HG02840 (cell line): ENCODE data around the gene RFX7.

Experiments
- ATAC-seq: cut with Tn5 transposase; IDR thresholded peaks from one replicate; pipeline ENCODE4 v1.9.1; 2021; ENCODE audit warnings: mild to moderate bottlenecking, moderate library complexity, moderate number of reproducible peaks; ENCODE audit not compliant: unreplicated experiment, low FRiP score

The RFX7 gene

DNA sequence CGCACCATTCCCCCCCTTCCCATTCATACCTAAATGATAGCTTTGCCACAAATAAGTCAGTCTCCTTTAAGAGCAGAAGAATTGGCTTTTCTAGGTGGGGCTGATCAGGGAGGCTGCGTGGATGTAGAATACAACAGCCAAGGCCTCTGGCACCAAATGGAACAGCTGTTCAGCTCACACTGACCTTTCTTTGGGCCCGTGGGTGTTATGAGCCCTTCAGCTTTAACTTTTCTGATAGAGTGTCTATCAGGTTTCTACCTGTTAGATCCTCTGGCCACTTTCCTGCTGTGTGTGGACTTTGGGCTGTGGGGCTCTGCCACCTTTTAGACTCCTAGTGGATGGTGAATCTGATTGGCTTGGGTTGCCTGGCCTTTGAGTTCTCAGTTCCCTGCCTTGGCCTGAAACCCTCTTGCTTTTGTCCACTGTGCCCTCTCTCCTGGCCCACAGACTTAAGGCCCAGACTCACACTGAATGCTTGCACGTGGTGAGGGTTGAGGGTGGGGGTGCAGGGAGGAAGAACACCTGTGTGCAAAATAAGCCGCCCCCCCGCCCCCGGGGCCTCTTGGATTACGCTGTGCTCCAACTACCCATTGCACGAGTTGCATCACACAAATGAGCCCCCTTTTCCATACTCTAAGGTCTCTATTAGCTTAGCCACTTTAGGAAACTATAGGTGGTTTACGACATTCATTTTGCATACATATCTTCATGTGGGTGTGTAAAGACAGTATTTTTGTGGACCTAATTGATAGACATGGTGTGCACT is 1.3 kb upstream of the RFX7 start:
- ATAC-seq, result no peak

DNA sequence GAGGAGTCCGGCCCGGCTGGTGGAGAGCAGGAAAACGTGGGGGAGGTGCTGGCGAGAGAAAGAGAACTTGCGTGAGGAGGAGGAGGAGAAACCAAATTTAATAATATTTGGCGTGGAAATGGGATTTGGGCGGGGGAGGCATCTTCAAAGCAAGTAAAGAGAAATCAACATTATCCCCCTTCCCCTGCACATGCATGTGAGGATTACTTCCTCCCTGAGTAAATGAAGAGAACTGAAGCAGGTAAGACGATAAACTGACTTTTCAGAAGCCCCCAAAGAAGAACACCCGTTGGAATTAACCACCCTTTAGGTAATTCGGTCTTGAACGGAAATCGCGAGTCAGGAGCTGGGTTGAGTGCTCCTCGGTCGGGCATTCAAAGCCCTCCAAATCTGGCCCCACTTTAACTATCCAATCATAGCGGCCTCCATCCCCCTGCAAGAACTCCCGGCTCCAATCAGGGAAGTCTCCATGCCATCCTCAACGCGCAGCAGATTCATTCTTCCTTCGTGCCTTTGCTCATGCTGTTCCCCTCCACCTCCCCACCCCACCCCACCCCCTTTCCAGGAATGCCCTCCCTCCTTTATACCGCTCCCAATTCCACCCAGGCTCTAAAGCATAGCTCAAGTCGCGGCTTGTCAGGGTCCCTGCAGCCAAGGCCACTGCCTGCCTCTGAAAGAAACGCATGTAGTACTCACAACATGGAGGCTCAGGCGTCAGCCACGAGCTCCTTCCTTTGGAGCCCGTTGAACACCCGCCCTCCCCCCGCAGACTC is 545 bp upstream of the RFX7 start:
- no peak for ATAC-seq

DNA sequence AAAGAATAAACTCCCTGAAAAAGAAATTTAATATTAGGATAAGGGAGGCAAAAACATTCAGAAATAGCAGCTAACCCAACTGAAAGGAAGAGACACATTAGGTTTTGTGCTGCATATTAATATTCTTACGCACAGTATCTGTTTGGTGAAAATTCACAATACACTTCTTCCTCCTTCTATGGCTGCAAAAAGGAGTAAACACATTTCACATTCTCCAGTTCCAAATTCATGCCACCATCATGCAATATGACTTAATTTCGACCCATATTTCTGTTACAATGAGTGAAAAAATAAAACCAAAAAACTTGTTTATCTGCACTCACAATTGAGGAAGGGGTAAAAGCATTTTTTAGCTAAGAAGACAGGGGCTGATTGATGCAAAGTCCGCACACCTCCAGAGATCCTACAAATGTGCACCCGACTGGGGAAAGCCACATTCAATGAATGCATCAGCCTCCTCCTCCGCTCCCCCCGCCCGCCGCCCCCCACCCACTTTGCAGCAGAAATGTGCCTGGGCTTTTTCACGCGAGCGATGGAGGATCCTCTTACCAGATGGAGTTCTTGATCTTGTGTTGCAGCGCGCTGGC is 1.0 kb downstream of the RFX7 start:
- ATAC-seq, result no peak

DNA sequence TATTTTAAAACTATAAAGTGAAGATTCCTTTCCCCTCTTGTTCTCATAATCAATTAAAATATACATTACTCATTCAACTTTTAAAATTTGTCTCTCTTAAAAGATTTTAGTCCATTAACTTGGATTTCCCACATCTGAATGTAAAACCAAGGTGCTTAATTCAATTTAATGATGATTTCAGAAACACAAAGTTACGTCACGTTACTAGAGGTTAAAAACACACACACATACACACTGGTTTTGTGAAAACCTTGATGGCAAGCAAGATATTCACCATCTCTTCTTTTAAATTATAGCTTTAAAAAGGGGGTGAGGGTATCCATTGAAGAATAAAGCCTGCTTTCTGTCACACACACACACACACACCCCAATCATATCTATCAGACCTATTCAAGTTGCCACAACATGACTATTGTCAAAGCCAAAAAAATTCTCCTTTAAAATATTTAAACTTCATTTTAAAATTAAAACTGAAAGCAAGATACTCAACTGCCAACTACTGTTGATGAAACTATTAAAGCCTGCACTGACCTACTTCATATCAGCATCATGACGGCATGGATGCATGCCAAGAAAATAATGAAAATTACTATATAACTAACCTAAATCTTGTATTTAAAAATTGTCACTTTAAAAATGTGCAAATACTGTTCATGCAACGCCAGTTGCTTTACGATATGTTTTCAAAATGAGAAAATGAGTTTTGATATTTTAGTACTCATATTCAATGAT is 2.1 kb downstream of the RFX7 start:
- ATAC-seq, result no peak

DNA sequence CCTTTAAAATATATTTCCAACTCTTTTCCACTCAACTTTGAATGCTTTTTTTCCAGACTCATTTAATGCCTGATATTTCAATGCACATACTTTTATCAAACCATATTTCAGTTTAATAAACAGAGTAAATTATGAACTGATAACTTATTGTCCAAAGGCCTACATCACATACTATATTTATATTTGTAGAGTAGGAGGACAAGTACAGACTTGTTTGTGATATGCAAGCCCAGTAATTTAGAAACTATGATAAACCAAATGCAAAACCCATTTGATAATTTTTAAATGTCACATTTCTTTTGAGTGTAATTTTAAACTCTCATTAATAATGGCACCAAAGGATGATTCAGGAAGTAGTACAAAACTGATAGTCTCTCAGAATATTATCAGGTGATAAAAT is 3.3 kb downstream of the RFX7 start:
- no peak for ATAC-seq

DNA sequence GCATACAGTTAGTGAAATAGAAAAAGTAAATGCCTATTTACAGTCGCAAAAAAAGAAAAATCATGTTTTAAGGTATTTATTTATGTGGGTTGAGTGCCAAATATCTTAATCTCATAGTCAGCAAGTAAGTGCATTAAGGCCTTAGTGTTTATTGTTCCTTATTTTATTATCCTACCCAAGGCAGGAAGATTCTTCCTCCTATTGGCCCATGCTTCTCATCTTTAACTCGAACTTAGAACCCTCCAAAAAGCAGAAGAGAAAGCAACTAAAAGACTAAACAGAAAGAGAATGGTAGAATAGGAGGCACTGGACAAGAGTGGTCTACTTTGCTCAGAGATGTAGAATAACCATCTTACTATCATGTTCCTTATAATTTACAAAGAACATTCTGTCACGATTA is 7.5 kb downstream of the RFX7 start:
- no peak for ATAC-seq

DNA sequence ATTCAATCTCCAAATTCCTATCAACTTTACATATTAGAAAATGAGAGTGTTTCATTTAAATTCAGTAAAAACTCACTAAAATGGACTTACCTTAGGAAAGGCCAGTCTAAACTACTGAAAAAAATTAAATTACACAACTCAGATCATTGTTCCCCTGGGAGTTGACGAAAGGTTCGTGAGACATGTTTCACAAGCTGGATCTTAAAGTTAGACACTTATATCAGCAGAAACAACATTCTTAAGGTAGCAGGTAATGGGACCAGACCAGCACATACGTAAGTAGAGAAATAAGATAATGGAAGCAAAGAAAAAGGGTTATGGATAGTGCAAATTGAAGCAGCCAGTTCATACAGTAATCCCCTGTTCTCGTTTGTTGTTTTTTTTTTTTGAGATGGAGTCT is 8.9 kb downstream of the RFX7 start:
- no peak for ATAC-seq

DNA sequence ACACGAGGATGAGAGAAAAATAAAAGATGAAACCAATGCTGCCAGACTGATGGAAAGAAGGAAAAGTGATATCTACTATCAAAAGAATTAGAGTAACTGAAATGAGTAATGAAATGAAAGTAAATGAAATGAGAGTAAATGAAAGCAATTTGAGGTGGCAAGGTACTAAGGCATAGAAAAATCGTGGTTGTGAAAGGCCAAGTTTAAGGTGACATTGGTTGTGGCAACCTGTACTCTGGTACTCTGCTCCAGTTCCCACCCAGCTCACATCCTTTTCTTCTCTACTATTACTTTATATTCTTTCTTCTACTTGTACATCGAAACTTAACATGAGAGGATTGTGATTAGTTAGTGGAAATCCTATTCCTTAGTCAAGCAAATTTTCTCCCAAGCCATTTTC is 10.1 kb downstream of the RFX7 start:
- ATAC-seq, result no peak

DNA sequence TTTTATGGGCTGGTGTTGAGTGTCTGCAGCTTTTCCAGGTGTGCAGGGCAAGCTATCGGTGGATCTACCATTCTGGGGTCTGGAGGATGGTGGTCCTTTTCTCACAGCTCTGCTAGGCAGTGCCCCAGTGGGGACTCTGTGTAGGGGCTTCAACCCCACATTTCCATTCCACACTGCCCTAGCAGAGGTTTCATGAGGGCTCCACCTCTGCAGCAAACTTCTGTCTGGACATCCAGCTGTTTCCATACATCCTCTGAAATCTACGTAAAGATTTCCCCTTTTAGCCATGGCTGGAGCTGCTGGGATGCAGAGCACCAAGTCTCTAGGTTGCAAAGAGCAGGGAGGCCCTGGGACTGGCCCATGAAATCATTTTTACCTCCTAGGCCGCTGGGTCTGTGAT is 11.6 kb downstream of the RFX7 start:
- no peak for ATAC-seq

DNA sequence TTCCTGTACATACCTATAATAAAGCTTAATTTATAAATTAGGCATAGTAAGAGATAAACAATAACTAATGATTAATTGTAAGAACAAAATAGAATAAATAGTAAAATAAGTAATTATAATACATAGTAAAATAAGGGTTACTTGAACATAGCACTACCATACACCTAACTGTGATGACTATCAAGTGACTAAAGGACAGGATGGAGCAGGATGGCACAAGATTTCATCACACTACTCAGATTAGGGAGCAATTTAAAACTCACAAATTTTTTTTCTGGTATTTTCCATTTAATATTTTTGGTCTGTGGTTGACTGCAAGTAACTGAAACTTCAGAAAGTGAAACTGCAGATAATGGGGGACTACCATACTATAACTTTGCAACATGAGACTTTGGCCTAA is 14.8 kb downstream of the RFX7 start:
- no peak for ATAC-seq

DNA sequence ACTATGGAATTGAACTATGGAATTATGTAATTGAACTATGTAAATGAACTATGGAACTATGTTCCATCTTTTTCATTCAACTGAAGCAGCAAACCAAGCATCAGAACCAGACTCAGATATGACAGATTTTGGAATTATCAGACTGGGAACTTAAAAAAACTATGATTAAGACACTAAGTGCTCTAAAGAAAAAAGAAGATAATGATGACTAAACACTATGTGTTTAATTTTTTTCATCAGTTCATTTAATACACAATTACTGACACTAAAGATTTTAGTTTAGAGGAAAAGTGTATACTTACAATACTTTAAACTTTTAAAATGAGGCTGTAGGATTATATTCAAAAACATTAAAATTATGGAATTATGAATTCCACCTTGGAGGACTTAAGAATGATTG is 15.3 kb downstream of the RFX7 start:
- ATAC-seq, result no peak

DNA sequence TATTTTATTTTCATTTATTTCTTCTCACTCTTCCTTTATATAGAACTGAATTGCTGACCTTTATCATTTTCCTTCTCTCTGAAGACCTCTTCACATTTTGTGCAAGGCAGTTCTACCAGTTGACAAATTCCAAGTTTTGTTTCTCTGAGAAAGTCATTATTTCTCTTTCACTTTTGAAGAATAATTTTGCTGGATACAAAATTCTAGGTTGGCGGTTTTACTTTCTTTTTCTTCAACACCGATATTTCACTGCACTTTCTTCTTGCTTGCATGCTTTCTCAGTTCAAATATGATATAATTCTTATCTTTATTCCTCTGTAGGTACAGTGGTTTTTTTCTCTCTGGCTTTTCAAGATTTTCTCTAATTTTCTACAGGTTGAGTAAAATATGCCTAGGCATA is 15.9 kb downstream of the RFX7 start:
- ATAC-seq, result no peak

DNA sequence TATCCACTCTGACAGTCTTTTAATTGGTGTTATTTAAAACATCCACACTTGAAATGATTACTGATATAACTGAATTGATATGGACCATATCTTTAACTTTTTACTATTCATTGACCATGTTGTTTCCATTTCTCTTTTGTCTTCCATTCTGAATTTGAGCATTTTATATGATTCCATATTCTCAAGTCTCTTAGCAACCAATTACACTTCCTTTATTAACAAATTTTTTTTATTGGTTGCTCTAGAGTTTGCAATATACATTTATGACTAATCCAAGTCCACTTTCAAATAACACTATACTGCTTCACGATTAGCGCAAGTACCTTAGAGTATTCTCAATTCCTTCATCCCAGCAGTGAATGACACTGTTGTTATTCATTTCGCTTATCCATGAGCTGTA is 16.4 kb downstream of the RFX7 start:
- no peak for ATAC-seq

DNA sequence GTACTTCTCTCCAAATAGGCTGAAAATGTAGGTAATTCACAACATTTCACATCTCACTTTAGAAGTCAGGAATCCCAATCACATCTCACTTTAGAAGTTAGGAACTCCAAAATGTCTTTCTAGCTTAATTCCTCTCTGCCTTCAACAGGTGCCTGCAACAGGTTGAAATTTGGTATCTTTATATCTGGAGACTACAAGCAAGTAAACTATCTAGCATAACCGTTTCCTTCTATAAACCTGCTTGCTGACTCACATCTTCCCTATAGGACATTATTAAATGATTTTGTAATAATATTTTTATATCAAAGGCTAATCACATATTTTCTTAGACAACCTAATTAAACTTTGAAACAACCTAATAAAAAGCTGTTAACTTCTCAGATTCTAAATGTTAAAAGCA is 18.2 kb downstream of the RFX7 start:
- ATAC-seq, result no peak

DNA sequence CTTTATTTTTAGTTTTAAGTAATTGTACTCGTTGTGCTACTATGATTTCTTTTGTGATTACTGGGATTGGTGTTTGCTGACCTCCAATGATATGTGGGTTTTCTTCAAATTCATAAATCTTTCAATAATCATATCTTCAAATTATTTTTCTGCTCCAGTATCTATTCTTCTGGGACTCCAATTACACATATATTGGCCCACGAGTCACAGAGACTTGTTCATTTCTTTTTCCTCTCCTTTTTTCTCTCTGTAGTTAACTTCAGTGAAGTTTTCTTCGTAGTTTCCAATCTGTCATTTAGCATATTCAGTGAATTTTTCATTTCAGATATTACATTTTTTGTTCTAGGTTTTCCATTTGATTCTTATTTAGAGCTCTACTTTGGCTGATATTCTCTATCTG is 21.4 kb downstream of the RFX7 start:
- ATAC-seq, result no peak

DNA sequence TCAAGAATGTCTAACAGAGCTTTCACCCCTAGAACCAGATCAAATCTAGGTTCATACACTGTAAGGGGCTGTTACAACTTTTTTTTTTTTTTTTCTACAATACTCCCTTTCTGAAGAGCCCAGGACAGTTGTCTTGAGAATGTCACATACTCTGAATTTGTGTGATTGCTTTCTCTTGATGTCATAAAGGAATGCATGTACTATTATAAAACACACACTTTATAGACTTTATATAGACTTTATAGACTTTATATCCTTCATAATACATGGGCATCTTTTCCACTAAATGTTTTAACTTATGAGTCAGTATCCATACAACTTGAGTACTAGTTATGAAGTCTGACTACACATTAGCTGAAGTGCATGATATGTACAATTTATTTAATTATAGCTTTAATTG is 26.3 kb downstream of the RFX7 start:
- ATAC-seq, result no peak

DNA sequence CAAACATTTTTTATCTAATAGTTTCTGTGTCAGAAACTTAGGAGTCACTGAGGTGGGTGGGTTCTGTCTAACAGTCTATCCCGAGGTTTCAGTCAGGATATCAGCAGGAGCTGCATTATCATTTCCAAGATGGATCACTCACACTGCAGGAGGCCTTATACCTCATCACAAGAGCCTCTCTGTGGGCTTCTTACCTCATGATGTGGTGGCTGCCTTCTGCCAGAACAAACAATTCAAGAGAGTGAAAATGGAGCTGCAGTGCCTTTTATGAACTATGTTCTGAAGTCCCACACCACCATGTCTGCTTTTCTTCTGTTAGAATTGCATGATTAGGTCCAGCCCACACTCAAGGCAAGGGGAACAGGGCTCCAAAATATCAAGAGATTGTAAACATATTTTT is 27.9 kb downstream of the RFX7 start:
- no peak for ATAC-seq

DNA sequence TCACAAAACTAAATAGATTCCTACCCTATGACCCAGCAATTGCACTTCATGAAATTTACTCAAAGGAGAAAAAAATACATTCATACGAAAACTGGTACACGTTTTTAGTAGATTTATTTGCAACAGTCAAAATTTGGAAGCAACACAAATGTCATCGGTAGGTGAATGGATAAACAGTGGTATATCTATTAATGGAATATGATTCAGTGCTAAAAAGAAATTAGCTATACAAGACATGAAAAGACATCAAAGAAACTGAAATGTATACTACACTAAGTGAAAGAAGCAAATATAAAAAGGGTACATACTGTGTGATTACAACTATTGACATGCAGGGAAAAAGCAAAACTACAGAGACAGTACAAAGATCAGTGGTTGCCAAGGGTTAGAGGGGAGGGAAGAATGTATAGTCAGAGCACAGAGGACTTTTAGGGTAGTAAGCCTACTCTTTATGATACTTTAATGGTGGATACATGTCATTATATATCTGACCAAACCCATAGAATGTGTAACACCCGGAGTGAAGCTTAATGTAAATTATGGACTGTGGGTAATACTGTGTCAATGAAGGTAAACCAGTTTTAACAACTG is 31.6 kb downstream of the RFX7 start:
- no peak for ATAC-seq

DNA sequence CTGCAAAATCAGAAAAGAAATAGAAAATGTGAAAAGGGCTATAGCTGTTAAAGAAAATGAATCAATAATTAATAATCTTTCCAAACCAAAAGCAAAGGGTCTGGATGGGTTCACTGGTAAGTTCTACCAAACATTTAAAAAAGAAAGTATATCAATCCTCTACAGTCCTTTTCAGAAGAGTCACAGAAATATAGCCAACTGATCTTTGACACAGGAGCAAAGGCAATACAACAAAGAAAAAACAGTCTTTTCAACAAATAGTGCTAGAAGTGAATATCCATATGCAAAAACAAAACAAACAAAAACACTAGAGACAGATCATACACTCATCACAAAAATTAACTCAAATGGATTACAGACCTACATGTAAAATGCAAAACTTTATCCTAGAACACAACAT is 32.6 kb downstream of the RFX7 start:
- no peak for ATAC-seq

DNA sequence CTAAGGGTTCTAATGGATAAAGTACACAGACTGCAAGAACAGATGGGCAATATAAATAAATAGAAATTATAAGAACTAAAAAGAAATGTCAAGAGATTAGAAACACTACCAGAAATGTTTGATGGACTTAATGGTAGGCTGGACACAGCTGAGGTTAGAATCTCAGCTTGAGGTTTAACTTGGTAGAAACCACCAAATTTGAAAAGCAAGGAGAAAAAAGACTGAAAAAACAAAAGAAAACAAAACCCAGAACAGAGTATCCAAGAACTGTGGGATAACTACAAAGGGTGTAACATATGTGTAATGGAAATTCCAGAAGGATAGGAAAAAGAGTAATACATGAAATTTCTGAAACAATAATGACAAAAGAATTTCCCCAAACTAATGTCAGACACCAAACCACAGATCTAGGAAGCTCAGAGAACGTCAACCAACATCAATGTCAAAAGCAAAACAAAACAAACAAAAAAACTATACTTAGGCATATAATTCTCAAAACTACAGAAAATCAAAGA is 35.0 kb downstream of the RFX7 start:
- no peak for ATAC-seq

DNA sequence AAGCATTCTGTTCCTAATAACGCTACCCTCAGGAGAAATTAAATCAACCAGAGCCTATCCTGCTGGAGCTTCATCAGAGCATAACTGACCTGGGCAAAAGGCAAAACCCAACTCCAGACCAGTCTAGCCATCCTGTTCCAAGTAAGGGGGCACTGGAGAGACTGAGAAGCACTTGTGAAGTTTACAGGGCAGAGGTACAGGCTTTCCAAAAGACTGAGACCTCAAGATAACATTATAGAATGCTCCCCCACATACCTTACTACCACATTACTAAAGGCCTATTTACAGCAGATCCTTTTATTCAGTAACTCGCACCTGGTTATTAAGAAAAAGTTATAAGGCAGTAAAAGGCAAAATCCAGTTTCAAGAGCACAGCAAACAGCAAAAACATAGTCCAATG is 35.5 kb downstream of the RFX7 start:
- ATAC-seq, result no peak
